HUES48 (cell line): Measurements from ENCODE around the gene IL22.

Experiments used
- H3K27ac ChIP-seq: one replicate; pipeline ENCODE4 v1.7.0; 2013; ENCODE audit warnings: low read depth, low read length, inconsistent platforms
- H3K27me3 ChIP-seq: 2 replicates; pipeline ENCODE4 v1.6.1; 2013; ENCODE audit warnings: mild to moderate bottlenecking, low read length; ENCODE audit not compliant: control insufficient read depth, insufficient read depth
- H3K36me3 ChIP-seq: 2 replicates; pipeline ENCODE4 v1.6.1; 2013; ENCODE audit warnings: low read length; ENCODE audit not compliant: control insufficient read depth, insufficient read depth
- H3K4me1 ChIP-seq: 2 replicates; pipeline ENCODE4 v1.6.1; 2013; ENCODE audit warnings: mild to moderate bottlenecking, low read length; ENCODE audit not compliant: control insufficient read depth, insufficient read depth
- H3K4me3 ChIP-seq: 2 replicates; pipeline ENCODE4 v1.5.1; 2013; ENCODE audit warnings: mild to moderate bottlenecking, low read depth, low read length
- H3K9ac ChIP-seq: 2 replicates; pipeline ENCODE4 v1.6.1; 2013; ENCODE audit warnings: mild to moderate bottlenecking, low read depth, low read length, moderate library complexity
- H3K9me3 ChIP-seq: 2 replicates; pipeline ENCODE4 v1.6.1; 2013; ENCODE audit warnings: low read length; ENCODE audit not compliant: control insufficient read depth, insufficient read depth

Gene IL22

GRCh38 chr12:68207276-68207675 lies 46.1 kb downstream of the IL22 start:
- H3K9me3 ChIP-seq = no peaks in the 10 kb centered on the region
- H3K36me3 ChIP-seq = no peaks in the 10 kb centered on the region

GRCh38 chr12:68206446-68206845 lies 47.0 kb downstream of the IL22 start:
- Histone ChIP-seq H3K4me3 (no peak overlapping the region), H3K36me3 (no peaks in the 10 kb centered on the region), H3K27ac (no peak overlapping the region), H3K9ac (no peak overlapping the region), H3K9me3 (no peaks in the 10 kb centered on the region), H3K4me1 (no peaks in the 10 kb centered on the region), H3K27me3 (no peaks in the 10 kb centered on the region)

More at GRCh38 chr12:68207276-68207675, 46.1 kb downstream of the IL22 start:
- Histone ChIP-seq H3K9ac (no peak overlapping the region), H3K4me3 (no peak overlapping the region), H3K4me1 (no peaks in the 10 kb centered on the region), H3K27ac (no peak overlapping the region), H3K27me3 (no peaks in the 10 kb centered on the region)

- no peak overlapping the region for H3K4me3 ChIP-seq
- no peaks in the 10 kb centered on the region for H3K27me3 ChIP-seq
- H3K36me3 ChIP-seq = no peaks in the 10 kb centered on the region
- H3K27ac ChIP-seq = no peak overlapping the region
- H3K9ac ChIP-seq = no peak overlapping the region
- H3K9me3 ChIP-seq = no peaks in the 10 kb centered on the region
- peaks cover 9% of the 10 kb centered on the region; the same call in 1 of the 2 replicates for H3K4me1 ChIP-seq
These were observed 49.9 kb downstream of the IL22 start for GRCh38 chr12:68203460-68203875.

- no peak overlapping the region for H3K27ac ChIP-seq
- no peaks in the 10 kb centered on the region for H3K27me3 ChIP-seq
- no peaks in the 10 kb centered on the region for H3K9me3 ChIP-seq
- H3K36me3 ChIP-seq = no peaks in the 10 kb centered on the region
- H3K9ac ChIP-seq = no peak overlapping the region
- H3K4me3 ChIP-seq = no peak overlapping the region
- peaks cover 10% of the 10 kb centered on the region; the same call in 1 of the 2 replicates for H3K4me1 ChIP-seq
These were observed 52.5 kb downstream of the IL22 start for GRCh38 chr12:68200854-68201253.

GRCh38 chr12:68199127-68199526 lies 54.3 kb downstream of the IL22 start:
- Histone ChIP-seq H3K9ac (no peak overlapping the region), H3K4me3 (no peak overlapping the region), H3K9me3 (no peaks in the 10 kb centered on the region), H3K27ac (no peak overlapping the region), H3K27me3 (no peaks in the 10 kb centered on the region), H3K36me3 (no peaks in the 10 kb centered on the region), H3K4me1 (peaks cover 10% of the 10 kb centered on the region; the same call in 1 of the 2 replicates)

- Histone ChIP-seq H3K9me3 (no peaks in the 10 kb centered on the region), H3K4me3 (no peak overlapping the region), H3K27me3 (no peaks in the 10 kb centered on the region), H3K27ac (no peak overlapping the region), H3K4me1 (peaks cover 10% of the 10 kb centered on the region; the same call in 1 of the 2 replicates), H3K9ac (no peak overlapping the region), H3K36me3 (no peaks in the 10 kb centered on the region)
These were observed 54.8 kb downstream of the IL22 start for GRCh38 chr12:68198507-68199086.
